CD14-positive monocyte (primary cell): ENCODE measurements around the gene CHRM2. TPM values are rescaled to one million over a fixed set of nuclear protein-coding genes. Genes with fewer than 3 reads are reported as not detected.

ENCODE experiments used
- DNase-seq, 3 donors: peaks; one replicate each; pipeline ENCODE4 v3.0.0-alpha.2; 2011 to 2022
- H2AFZ ChIP-seq: 2 replicates; pipeline ENCODE4 v1.6.0; 2012; ENCODE audit warnings: mild to moderate bottlenecking, low read depth, low read length, inconsistent platforms; ENCODE audit not compliant: insufficient read depth, poor library complexity, severe bottlenecking
- H3K27ac ChIP-seq, 2 donors: 1 replicate in 1 of 2; 2 replicates in 1 of 2; pipeline ENCODE4 v1.5.1; 2012 to 2013; ENCODE audit warnings: low read length in 2 of 2, control low read depth in 1 of 2, inconsistent platforms in 1 of 2, low read depth in 1 of 2, mild to moderate bottlenecking in 1 of 2
- H3K27me3 ChIP-seq, 2 donors: one replicate each; pipeline versions ENCODE4 v1.6.0 to v1.6.1; 2011 to 2013; ENCODE audit warnings: low read length in 2 of 2; ENCODE audit not compliant: control insufficient read depth in 2 of 2, insufficient read depth in 2 of 2
- H3K36me3 ChIP-seq, 2 donors: replicated peaks in 1 of 2; 1 replicate in 1 of 2; 2 replicates in 1 of 2; pipeline versions ENCODE4 v1.5.1 to v1.6.1; 2012 to 2013; ENCODE audit warnings: low read length in 2 of 2, control low read depth in 1 of 2, inconsistent platforms in 1 of 2, mild to moderate bottlenecking in 1 of 2; ENCODE audit not compliant: insufficient read depth in 2 of 2, control insufficient read depth in 1 of 2
- H3K4me1 ChIP-seq, 2 donors: 1 replicate in 1 of 2; 2 replicates in 1 of 2; pipeline versions ENCODE4 v1.5.1 to v1.6.1; 2012 to 2013; ENCODE audit warnings: low read length in 2 of 2, control low read depth in 1 of 2, inconsistent platforms in 1 of 2, mild to moderate bottlenecking in 1 of 2, moderate library complexity in 1 of 2; ENCODE audit not compliant: insufficient read depth in 2 of 2, control insufficient read depth in 1 of 2
- H3K4me2 ChIP-seq: replicated peaks from 2 replicates; pipeline ENCODE3; 2012; ENCODE audit warnings: low read length, moderate library complexity, mild to moderate bottlenecking; ENCODE audit not compliant: poor library complexity, severe bottlenecking; ENCODE audit errors: extremely low read depth
- H3K4me3 ChIP-seq, 3 experiments: fragments of 200-600 bp in 1 of 3; sonication (generic) in 1 of 3; replicated peaks in 1 of 3; 1 replicate in 2 of 3; 2 replicates in 1 of 3; pipeline ENCODE4 v1.5.1; 2011 to 2013; ENCODE audit warnings: low read length in 3 of 3, mild to moderate bottlenecking in 3 of 3, control low read depth in 2 of 3, low read depth in 2 of 3, inconsistent platforms in 1 of 3, moderate library complexity in 1 of 3
- H3K79me2 ChIP-seq: 2 replicates; pipeline ENCODE4 v1.6.0; 2012; ENCODE audit warnings: mild to moderate bottlenecking, control low read depth, inconsistent platforms, low read length, moderate library complexity; ENCODE audit not compliant: insufficient read depth
- H3K9ac ChIP-seq: 2 replicates; pipeline ENCODE4 v1.6.0; 2017; ENCODE audit warnings: low read length, mild to moderate bottlenecking; ENCODE audit not compliant: insufficient read depth, poor library complexity, severe bottlenecking
- H3K9me3 ChIP-seq, 2 donors: replicated peaks in 1 of 2; 1 replicate in 1 of 2; 2 replicates in 1 of 2; pipeline versions ENCODE4 v1.5.1 to v1.6.1; 2012 to 2013; ENCODE audit warnings: low read length in 2 of 2, control low read depth in 1 of 2; ENCODE audit not compliant: control insufficient read depth in 1 of 2, insufficient read depth in 1 of 2
- H4K20me1 ChIP-seq: 2 replicates; pipeline ENCODE4 v1.6.0; 2012; ENCODE audit warnings: mild to moderate bottlenecking, low read length, control low read depth, moderate library complexity; ENCODE audit not compliant: insufficient read depth
- H3K27ac Mint-ChIP-seq, 7 donors: one replicate each; pipeline ENCODE4 v1.8.0; 2020; ENCODE audit warnings: mild to moderate bottlenecking in 7 of 7, mixed read lengths in 7 of 7, moderate library complexity in 6 of 7, inconsistent platforms in 2 of 7
- H3K27me3 Mint-ChIP-seq, 3 donors: one replicate each; pipeline ENCODE4 v1.8.0; 2021 to 2022; ENCODE audit warnings: low read depth in 3 of 3, mild to moderate bottlenecking in 3 of 3, mixed read lengths in 3 of 3, moderate library complexity in 3 of 3, inconsistent platforms in 1 of 3
- H3K36me3 Mint-ChIP-seq, 2 donors: one replicate each; pipeline ENCODE4 v1.8.0; 2020; ENCODE audit warnings: mixed read lengths in 2 of 2, inconsistent platforms in 1 of 2, mild to moderate bottlenecking in 1 of 2
- H3K4me1 Mint-ChIP-seq: one replicate; pipeline ENCODE4 v1.8.0; 2020; ENCODE audit warnings: mild to moderate bottlenecking, mixed read lengths
- H3K4me3 Mint-ChIP-seq, 2 donors: one replicate each; pipeline ENCODE4 v1.8.0; 2020; ENCODE audit warnings: mild to moderate bottlenecking in 2 of 2, mixed read lengths in 2 of 2, moderate library complexity in 1 of 2
- H3K9me3 Mint-ChIP-seq, 7 donors: one replicate each; pipeline ENCODE4 v1.8.0; 2020 to 2022; ENCODE audit warnings: mixed read lengths in 7 of 7, mild to moderate bottlenecking in 6 of 7, moderate library complexity in 6 of 7, inconsistent platforms in 2 of 7
- WGBS: methylation state at CpG from one replicate; pipeline ENCODE4 v1.1.5; 2013; ENCODE audit warnings: missing lambda C conversion rate; ENCODE audit not compliant: insufficient coverage; 5-methylcytosine and 5-hydroxymethylcytosine counted together
- intact Hi-C, 2 donors: fragments of 100-400 bp; cut with micrococcal nuclease; formaldehyde crosslinking; loops; one replicate each; pipeline versions ENCODE4 v1.15.0 to v1.15.1; 2023
- polyA plus RNA-seq, 3 donors: library from polyadenylated mRNA; depleted of rRNA in 1 of 3; unstranded in 2 of 3; stranded (reverse) in 1 of 3; fragments of 300-500 nt in 2 of 3; fragments of >200 nt in 1 of 3; fragmentation: Illumina TruSeq in 2 of 3; gene quantifications; 1 replicate in 2 of 3; 2 replicates in 1 of 3; pipeline ENCODE4 v1.2.3, GENCODE V29; 2012 to 2021
- TF ChIP-seq, protein P1 (sequence below): fragments of 200-600 bp; IDR thresholded peaks from one replicate; pipeline ENCODE4 v1.8.0; 2022; ENCODE audit warnings: antibody characterized with exemption, mild to moderate bottlenecking

The CHRM2 gene
- polyA plus RNA-seq, 3 donors: not detected

DNA sequence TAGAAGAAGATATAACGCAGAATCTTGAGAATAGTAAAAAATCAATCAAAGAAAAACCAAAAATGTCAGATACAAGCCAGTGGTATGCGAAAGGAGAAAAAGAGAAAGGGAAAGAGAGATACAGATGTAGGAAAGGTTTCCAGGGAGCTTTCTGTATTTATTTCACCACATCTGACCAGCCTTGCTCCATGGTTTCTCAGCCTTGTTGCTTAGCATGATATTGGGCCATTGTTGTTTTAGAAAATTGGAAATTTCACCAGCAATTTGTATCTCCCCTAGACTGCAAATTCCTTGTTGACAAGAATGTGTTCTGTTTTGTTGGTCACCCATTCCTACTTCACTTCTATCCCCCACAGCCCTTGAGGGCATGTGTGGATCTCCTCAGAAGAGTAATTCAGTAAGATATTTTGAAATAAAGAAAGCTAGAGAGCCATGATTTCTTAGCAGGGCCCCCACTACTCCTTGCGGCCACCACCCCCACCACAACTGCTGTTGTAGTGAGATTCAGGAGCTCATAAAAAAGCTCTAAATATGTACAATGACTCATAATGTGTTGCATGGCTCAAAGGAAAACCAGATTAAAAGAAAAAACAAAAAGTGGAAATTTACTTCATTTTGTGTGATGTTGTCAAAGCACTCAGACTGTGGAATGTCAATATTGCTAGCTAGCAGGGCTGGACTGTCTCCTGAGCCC is 138.7 kb downstream of the CHRM2 start:
- H3K36me3 ChIP-seq: no peaks in the 10 kb centered on the region
- Mint-ChIP-seq H3K9me3 (peaks cover 0 to 3% (median 0%) of the 10 kb centered on the region in 7 donors), H3K27me3 (no peaks in the 10 kb centered on the region), H3K36me3 (no peaks in the 10 kb centered on the region), H3K4me3 (no peak overlapping the region), H3K4me1 (no peaks in the 10 kb centered on the region), H3K27ac (no peak overlapping the region)
- TF ChIP-seq, protein P1, sequence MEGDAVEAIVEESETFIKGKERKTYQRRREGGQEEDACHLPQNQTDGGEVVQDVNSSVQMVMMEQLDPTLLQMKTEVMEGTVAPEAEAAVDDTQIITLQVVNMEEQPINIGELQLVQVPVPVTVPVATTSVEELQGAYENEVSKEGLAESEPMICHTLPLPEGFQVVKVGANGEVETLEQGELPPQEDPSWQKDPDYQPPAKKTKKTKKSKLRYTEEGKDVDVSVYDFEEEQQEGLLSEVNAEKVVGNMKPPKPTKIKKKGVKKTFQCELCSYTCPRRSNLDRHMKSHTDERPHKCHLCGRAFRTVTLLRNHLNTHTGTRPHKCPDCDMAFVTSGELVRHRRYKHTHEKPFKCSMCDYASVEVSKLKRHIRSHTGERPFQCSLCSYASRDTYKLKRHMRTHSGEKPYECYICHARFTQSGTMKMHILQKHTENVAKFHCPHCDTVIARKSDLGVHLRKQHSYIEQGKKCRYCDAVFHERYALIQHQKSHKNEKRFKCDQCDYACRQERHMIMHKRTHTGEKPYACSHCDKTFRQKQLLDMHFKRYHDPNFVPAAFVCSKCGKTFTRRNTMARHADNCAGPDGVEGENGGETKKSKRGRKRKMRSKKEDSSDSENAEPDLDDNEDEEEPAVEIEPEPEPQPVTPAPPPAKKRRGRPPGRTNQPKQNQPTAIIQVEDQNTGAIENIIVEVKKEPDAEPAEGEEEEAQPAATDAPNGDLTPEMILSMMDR: no peak
- no peak overlapping the region for H3K4me2 ChIP-seq
- no peaks in the 10 kb centered on the region for H4K20me1 ChIP-seq
- no peak overlapping the region for H2AFZ ChIP-seq
- WGBS: no CpG with 5 or more reads among the region's 3 CpGs
- no peak for DNase-seq
- no peak overlapping the region for H3K9ac ChIP-seq
- no peaks in the 10 kb centered on the region for H3K27me3 ChIP-seq
- H3K9me3 ChIP-seq: peaks cover 0 to 4% of the 10 kb centered on the region in 2 donors
- no peaks in the 10 kb centered on the region for H3K79me2 ChIP-seq
- no peaks in the 10 kb centered on the region for H3K4me1 ChIP-seq
- H3K27ac ChIP-seq: no peak overlapping the region
- no peak overlapping the region for H3K4me3 ChIP-seq
- intact Hi-C loops: no loop called here

DNA sequence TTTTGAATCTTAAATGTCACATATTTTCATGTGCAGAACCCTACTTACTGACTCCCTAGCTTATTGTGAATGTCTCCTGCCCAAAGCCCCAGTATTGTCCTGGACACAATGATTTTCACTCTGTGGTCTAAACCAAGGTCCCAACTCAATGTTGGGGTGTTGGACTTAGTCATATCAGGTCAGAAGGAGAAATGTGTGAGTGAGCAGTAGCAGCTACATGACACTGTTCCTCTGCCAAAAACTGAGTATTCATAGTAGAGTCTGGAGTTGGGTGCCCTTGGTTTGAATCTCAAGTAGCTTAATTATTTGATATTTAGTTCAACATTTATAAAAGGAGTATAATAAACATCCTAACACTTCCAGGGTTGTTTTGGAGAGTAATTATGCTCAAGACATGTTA is 141.0 kb downstream of the CHRM2 start:
- Histone ChIP-seq H3K4me2 (no peak overlapping the region), H3K9ac (no peak overlapping the region), H3K79me2 (no peaks in the 10 kb centered on the region), H3K27ac (no peak overlapping the region), H3K4me3 (no peak overlapping the region), H3K9me3 (peaks cover 0 to 4% of the 10 kb centered on the region in 2 donors), H4K20me1 (no peaks in the 10 kb centered on the region), H3K36me3 (no peaks in the 10 kb centered on the region), H3K4me1 (no peaks in the 10 kb centered on the region), H2AFZ (no peak overlapping the region), H3K27me3 (no peaks in the 10 kb centered on the region)
- Mint-ChIP-seq H3K27ac (no peak overlapping the region), H3K27me3 (no peaks in the 10 kb centered on the region), H3K9me3 (peaks cover 0 to 3% (median 0%) of the 10 kb centered on the region in 7 donors), H3K4me3 (no peak overlapping the region), H3K4me1 (no peaks in the 10 kb centered on the region), H3K36me3 (no peaks in the 10 kb centered on the region)
- intact Hi-C loops: no loop called here
- TF ChIP-seq, protein P1: no peak
- no peak for DNase-seq
